SJSA1 (cell line): ENCODE measurements around the gene PRDM16. TPM values are rescaled to one million over a fixed set of nuclear protein-coding genes. Genes with fewer than 3 reads are reported as not detected.

Source experiments
- DNase-seq, 2 experiments: peaks; one replicate each; pipeline ENCODE4 v3.0.0-alpha.2; 2015 to 2020; ENCODE audit warnings: low spot score in 2 of 2, low read depth in 1 of 2
- H3K27ac ChIP-seq: fragments of 250-450 bp; sonication (Bioruptor Pico); 2 replicates; pipeline ENCODE4 v1.5.1; 2020; ENCODE audit warnings: mild to moderate bottlenecking, moderate library complexity
- H3K27me3 ChIP-seq: fragments of 250-450 bp; sonication (Bioruptor Pico); replicated peaks from 2 replicates; pipeline ENCODE4 v1.5.1; 2020; ENCODE audit warnings: mild to moderate bottlenecking, moderate library complexity
- H3K36me3 ChIP-seq: fragments of 250-450 bp; sonication (Bioruptor Pico); 2 replicates; pipeline ENCODE4 v1.5.1; 2020; ENCODE audit warnings: mild to moderate bottlenecking
- H3K4me1 ChIP-seq: fragments of 250-450 bp; sonication (Bioruptor Pico); replicated peaks from 2 replicates; pipeline ENCODE4 v1.6.1; 2021; ENCODE audit warnings: mild to moderate bottlenecking
- H3K4me3 ChIP-seq: fragments of 250-450 bp; sonication (Bioruptor Pico); 2 replicates; pipeline ENCODE4 v1.5.1; 2020; ENCODE audit warnings: mild to moderate bottlenecking
- H3K9me3 ChIP-seq: fragments of 250-450 bp; sonication (Bioruptor Pico); replicated peaks from 2 replicates; pipeline ENCODE4 v1.5.1; 2020; ENCODE audit warnings: mild to moderate bottlenecking
- total RNA-seq: library from RNA; depleted of rRNA; stranded (reverse); fragments of >200 nt; shearing (Covaris generic); gene quantifications from 2 replicates; pipeline ENCODE4 v1.2.3, GENCODE V29; 2014

PRDM16 gene
- total RNA-seq, 1 experiment from 2014 or later: 0.05 TPM

- Histone ChIP-seq H3K4me3 (no peak overlapping the region), H3K4me1 (no peaks in the 10 kb centered on the region), H3K27ac (no peak overlapping the region), H3K36me3 (no peaks in the 10 kb centered on the region), H3K27me3 (no peaks in the 10 kb centered on the region), H3K9me3 (peaks cover 9% of the 10 kb centered on the region; the same call in 1 of the 2 replicates)
- DNase-seq: no peak
Measured at GRCh38 chr1:3338725-3339070, 269.7 kb downstream of the PRDM16 start.

GRCh38 chr1:3339856-3340255 lies 270.9 kb downstream of the PRDM16 start:
- Histone ChIP-seq H3K9me3 (peaks cover 9% of the 10 kb centered on the region; the same call in 1 of the 2 replicates), H3K4me3 (no peak overlapping the region), H3K4me1 (no peaks in the 10 kb centered on the region), H3K36me3 (no peaks in the 10 kb centered on the region), H3K27me3 (no peaks in the 10 kb centered on the region), H3K27ac (no peak overlapping the region)
- no peak for DNase-seq

- Histone ChIP-seq H3K9me3 (peaks cover 9% of the 10 kb centered on the region), H3K36me3 (no peaks in the 10 kb centered on the region)
- no peak for DNase-seq
Measured at GRCh38 chr1:3340548-3341235, 271.7 kb downstream of the PRDM16 start.

GRCh38 chr1:3341236-3341994 lies 272.4 kb downstream of the PRDM16 start:
- no peaks in the 10 kb centered on the region for H3K36me3 ChIP-seq
- no peaks in the 10 kb centered on the region for H3K4me1 ChIP-seq
- no peak overlapping the region for H3K4me3 ChIP-seq
- H3K27ac ChIP-seq: no peak overlapping the region
- H3K27me3 ChIP-seq: no peaks in the 10 kb centered on the region
- peaks cover 5% of the 10 kb centered on the region for H3K9me3 ChIP-seq
- no peak for DNase-seq

More at GRCh38 chr1:3340548-3341235, 271.7 kb downstream of the PRDM16 start:
- H3K4me3 ChIP-seq: no peak overlapping the region
- no peaks in the 10 kb centered on the region for H3K27me3 ChIP-seq
- H3K4me1 ChIP-seq: no peaks in the 10 kb centered on the region
- H3K27ac ChIP-seq: no peak overlapping the region

GRCh38 chr1:3342960-3343359 lies 274.0 kb downstream of the PRDM16 start:
- H3K4me3 ChIP-seq: no peak overlapping the region
- no peaks in the 10 kb centered on the region for H3K4me1 ChIP-seq
- no peaks in the 10 kb centered on the region; the same call in 1 of the 2 replicates for H3K9me3 ChIP-seq
- DNase-seq: no peak
- no peaks in the 10 kb centered on the region for H3K36me3 ChIP-seq
- H3K27ac ChIP-seq: no peak overlapping the region
- no peaks in the 10 kb centered on the region for H3K27me3 ChIP-seq

GRCh38 chr1:3344395-3344794 lies 275.4 kb downstream of the PRDM16 start:
- no peaks in the 10 kb centered on the region for H3K4me1 ChIP-seq
- no peak overlapping the region for H3K27ac ChIP-seq
- H3K4me3 ChIP-seq: no peak overlapping the region
- H3K36me3 ChIP-seq: no peaks in the 10 kb centered on the region
- no peaks in the 10 kb centered on the region; the same call in 1 of the 2 replicates for H3K9me3 ChIP-seq
- no peaks in the 10 kb centered on the region for H3K27me3 ChIP-seq
- no peak for DNase-seq

GRCh38 chr1:3345792-3346191 lies 276.8 kb downstream of the PRDM16 start:
- H3K27me3 ChIP-seq: no peaks in the 10 kb centered on the region
- H3K9me3 ChIP-seq: no peaks in the 10 kb centered on the region; the same call in 1 of the 2 replicates
- no peaks in the 10 kb centered on the region for H3K4me1 ChIP-seq
- DNase-seq: no peak
- no peaks in the 10 kb centered on the region for H3K36me3 ChIP-seq
- H3K27ac ChIP-seq: no peak overlapping the region
- H3K4me3 ChIP-seq: no peak overlapping the region

GRCh38 chr1:3346478-3346877 lies 277.5 kb downstream of the PRDM16 start:
- H3K4me1 ChIP-seq: no peaks in the 10 kb centered on the region
- no peak for DNase-seq
- H3K4me3 ChIP-seq: no peak overlapping the region
- H3K27me3 ChIP-seq: no peaks in the 10 kb centered on the region
- no peaks in the 10 kb centered on the region for H3K36me3 ChIP-seq
- no peak overlapping the region for H3K27ac ChIP-seq
- H3K9me3 ChIP-seq: no peaks in the 10 kb centered on the region; the same call in 1 of the 2 replicates

- H3K9me3 ChIP-seq: no peaks in the 10 kb centered on the region; the same call in 1 of the 2 replicates
- no peak overlapping the region for H3K4me3 ChIP-seq
- H3K27ac ChIP-seq: no peak overlapping the region
- no peaks in the 10 kb centered on the region for H3K36me3 ChIP-seq
- no peaks in the 10 kb centered on the region for H3K4me1 ChIP-seq
- H3K27me3 ChIP-seq: no peaks in the 10 kb centered on the region
- no peak for DNase-seq
Measured at GRCh38 chr1:3347257-3348020, 278.4 kb downstream of the PRDM16 start.

GRCh38 chr1:3348196-3348865 lies 279.3 kb downstream of the PRDM16 start:
- no peak overlapping the region for H3K4me3 ChIP-seq
- H3K27me3 ChIP-seq: no peaks in the 10 kb centered on the region
- no peaks in the 10 kb centered on the region for H3K4me1 ChIP-seq
- H3K27ac ChIP-seq: no peak overlapping the region
- no peaks in the 10 kb centered on the region for H3K36me3 ChIP-seq
- no peak for DNase-seq
- H3K9me3 ChIP-seq: no peaks in the 10 kb centered on the region; the same call in 1 of the 2 replicates

- H3K27ac ChIP-seq: no peak overlapping the region
- no peak for DNase-seq
- H3K9me3 ChIP-seq: no peaks in the 10 kb centered on the region; the same call in 1 of the 2 replicates
- H3K4me1 ChIP-seq: no peaks in the 10 kb centered on the region
- H3K36me3 ChIP-seq: no peaks in the 10 kb centered on the region
- no peaks in the 10 kb centered on the region for H3K27me3 ChIP-seq
- H3K4me3 ChIP-seq: no peak overlapping the region
Measured at GRCh38 chr1:3349161-3349967, 280.4 kb downstream of the PRDM16 start.

- DNase-seq: no peak
- Histone ChIP-seq H3K9me3 (no peaks in the 10 kb centered on the region; the same call in 1 of the 2 replicates), H3K27me3 (no peaks in the 10 kb centered on the region), H3K4me3 (no peak overlapping the region), H3K36me3 (no peaks in the 10 kb centered on the region), H3K4me1 (no peaks in the 10 kb centered on the region), H3K27ac (no peak overlapping the region)
Measured at GRCh38 chr1:3349968-3350299, 280.9 kb downstream of the PRDM16 start.
